Measurements from ENCODE around the gene DNAJA2.
A peak's percentile ranks its signal among the peaks of the same experiment; 100 is the strongest.

DNAJA2 gene

DNA sequence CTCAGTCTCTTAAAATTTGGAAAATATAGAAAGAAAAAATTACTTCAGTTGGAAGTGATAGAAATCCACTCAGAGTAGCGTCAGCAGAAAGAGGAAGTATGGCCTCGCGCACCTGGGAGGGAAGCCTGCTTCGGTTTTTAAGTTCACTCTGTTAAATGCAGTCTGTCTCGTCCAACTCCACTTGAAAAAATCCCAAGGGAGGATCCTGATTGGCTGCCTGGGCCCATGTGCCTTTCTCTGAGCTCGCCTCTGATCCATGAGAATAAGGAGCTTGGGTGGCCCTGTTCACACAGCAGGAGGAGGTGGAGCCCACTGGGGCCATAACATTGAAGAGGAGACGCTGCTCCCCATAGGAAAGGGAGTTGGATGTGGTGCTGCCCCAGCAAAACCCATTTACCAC lies 40.7 kb downstream of the DNAJA2 start:
- H3K27ac ChIP-seq (ENCODE audit: poor library complexity, severe bottlenecking): no peak overlapping the region
- H3K4me1 ChIP-seq (ENCODE audit: insufficient read depth, poor library complexity, severe bottlenecking): no peaks in the 10 kb centered on the region
- H3K27me3 ChIP-seq (ENCODE audit: insufficient read depth, poor library complexity, severe bottlenecking): no peaks in the 10 kb centered on the region
- ATAC-seq (ENCODE audit: low read depth) (0 out of 3 replicates have a peak, but pooled peaks have one; percentile 15), DNase-seq (ENCODE audit: low spot score) (no peak)
- peaks cover 22% of the 10 kb centered on the region for H3K36me3 ChIP-seq (ENCODE audit: low read depth)
- H3K4me3 ChIP-seq (ENCODE audit: severe bottlenecking): no peak overlapping the region
- no peaks in the 10 kb centered on the region for H3K9me3 ChIP-seq (ENCODE audit: severe bottlenecking)
- TF ChIP-seq, protein P1, sequence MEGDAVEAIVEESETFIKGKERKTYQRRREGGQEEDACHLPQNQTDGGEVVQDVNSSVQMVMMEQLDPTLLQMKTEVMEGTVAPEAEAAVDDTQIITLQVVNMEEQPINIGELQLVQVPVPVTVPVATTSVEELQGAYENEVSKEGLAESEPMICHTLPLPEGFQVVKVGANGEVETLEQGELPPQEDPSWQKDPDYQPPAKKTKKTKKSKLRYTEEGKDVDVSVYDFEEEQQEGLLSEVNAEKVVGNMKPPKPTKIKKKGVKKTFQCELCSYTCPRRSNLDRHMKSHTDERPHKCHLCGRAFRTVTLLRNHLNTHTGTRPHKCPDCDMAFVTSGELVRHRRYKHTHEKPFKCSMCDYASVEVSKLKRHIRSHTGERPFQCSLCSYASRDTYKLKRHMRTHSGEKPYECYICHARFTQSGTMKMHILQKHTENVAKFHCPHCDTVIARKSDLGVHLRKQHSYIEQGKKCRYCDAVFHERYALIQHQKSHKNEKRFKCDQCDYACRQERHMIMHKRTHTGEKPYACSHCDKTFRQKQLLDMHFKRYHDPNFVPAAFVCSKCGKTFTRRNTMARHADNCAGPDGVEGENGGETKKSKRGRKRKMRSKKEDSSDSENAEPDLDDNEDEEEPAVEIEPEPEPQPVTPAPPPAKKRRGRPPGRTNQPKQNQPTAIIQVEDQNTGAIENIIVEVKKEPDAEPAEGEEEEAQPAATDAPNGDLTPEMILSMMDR (IDR thresholded peaks at IDR 0.05; ENCODE audit: poor library complexity, severe bottlenecking): no peak

DNA sequence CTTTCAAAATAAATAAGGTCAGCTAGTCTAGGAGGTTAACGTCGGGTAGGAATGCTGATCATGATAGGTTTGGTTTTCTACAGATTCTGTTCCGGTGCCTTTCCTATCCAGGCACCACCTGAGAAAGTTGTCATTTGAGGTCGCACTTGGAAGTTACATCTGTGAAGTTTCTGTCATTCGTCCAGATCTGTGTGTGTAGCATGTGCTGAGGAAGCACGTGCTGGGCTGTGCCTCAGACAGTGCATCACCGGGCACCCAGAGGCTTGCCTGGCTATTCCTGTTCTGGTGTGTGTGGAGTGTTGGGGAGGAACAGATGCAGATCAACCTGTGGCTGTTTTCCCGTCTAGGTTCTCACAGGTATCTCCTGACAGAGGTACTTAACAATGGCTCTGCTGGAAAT lies 42.6 kb downstream of the DNAJA2 start:
- Histone ChIP-seq H3K36me3 (ENCODE audit: low read depth) (peaks cover 34% of the 10 kb centered on the region), H3K4me1 (ENCODE audit: insufficient read depth, poor library complexity, severe bottlenecking) (no peaks in the 10 kb centered on the region), H3K9me3 (ENCODE audit: severe bottlenecking) (no peaks in the 10 kb centered on the region), H3K27ac (ENCODE audit: poor library complexity, severe bottlenecking) (no peak overlapping the region), H3K27me3 (ENCODE audit: insufficient read depth, poor library complexity, severe bottlenecking) (no peaks in the 10 kb centered on the region), H3K4me3 (ENCODE audit: severe bottlenecking) (no peak overlapping the region)
- no peak for DNase-seq (ENCODE audit: low spot score)
- TF ChIP-seq, protein P1 (IDR thresholded peaks at IDR 0.05; ENCODE audit: poor library complexity, severe bottlenecking): no peak
- ATAC-seq (ENCODE audit: low read depth): no peak

DNA sequence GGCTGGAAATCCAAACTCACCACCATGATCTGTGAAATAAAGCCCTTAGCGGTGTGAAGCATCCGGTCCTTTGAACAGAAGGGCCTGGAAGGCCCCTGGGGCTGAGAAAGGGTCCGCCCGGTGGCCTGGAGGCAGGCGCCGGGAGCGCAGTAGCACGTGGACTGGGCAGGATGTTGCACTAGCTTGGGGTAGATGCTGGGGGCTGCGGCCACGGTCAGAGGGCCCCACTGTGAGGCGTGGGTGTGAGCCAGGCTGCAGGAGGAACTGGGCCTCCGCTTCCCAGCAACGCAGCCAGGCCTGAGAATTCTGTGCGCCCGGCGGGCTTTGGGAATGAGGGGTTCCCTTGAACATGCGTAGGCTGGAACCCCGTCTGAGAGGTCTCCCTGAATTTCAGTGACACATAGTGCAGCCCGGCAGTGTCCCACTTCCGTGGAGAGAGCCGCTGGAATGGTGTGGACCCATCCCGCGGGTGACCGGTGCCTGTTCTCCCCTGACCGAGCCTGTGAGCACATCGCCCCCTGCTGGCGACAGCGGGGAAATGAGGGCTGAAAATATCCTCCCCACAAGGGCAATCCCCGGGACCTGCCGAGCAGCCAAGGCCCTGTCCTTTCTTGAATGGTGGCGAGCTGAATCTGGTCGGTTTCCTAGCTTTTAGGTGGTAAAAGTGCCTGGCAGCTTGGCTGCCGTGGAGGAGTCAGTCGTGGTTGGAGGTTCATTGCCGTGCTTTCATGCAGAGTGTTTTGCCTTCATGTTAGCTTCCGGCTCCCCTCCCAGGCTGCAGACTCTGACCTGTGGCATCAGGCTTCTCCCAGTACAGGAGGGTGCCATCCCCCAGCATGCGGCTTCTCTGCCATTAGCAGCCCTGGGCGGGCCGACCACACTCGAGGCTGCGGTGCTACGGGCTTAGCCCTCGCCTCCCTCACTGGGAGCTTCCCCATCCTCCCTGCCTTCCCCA lies 43.8 kb downstream of the DNAJA2 start:
- peak; percentile 60 for ATAC-seq (ENCODE audit: low read depth)
- Histone ChIP-seq H3K27ac (ENCODE audit: poor library complexity, severe bottlenecking) (no peak overlapping the region), H3K4me3 (ENCODE audit: severe bottlenecking) (no peak overlapping the region), H3K4me1 (ENCODE audit: insufficient read depth, poor library complexity, severe bottlenecking) (no peaks in the 10 kb centered on the region), H3K27me3 (ENCODE audit: insufficient read depth, poor library complexity, severe bottlenecking) (no peaks in the 10 kb centered on the region), H3K9me3 (ENCODE audit: severe bottlenecking) (no peaks in the 10 kb centered on the region), H3K36me3 (ENCODE audit: low read depth) (peaks cover 42% of the 10 kb centered on the region)
- no peak for DNase-seq (ENCODE audit: low spot score)
- TF ChIP-seq, protein P1 (IDR thresholded peaks at IDR 0.05; ENCODE audit: poor library complexity, severe bottlenecking): peak; percentile 86

DNA sequence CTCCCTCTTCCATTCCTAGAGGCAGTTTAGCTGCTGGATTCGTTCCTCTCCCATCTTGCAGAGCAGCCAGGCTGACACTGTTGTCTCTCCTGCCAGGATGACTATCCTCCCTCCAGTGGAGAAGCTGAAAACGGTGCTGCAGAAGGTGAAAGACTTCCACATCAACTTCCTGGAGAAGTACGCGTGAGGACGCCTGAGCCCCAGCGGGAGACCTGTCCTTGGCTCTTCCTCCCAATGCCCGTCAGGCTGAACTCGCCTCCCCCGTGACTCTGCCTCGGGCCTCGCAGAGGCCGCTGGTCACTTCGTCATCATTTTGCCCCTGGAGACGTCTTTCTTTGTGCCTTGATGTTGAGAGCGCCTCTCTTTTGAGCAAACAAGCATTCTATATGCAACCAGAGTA lies 44.7 kb downstream of the DNAJA2 start:
- TF ChIP-seq, protein P1 (IDR thresholded peaks at IDR 0.05; ENCODE audit: poor library complexity, severe bottlenecking): no peak
- DNase-seq (ENCODE audit: low spot score) (no peak), ATAC-seq (ENCODE audit: low read depth) (no peak)
- Histone ChIP-seq H3K27ac (ENCODE audit: poor library complexity, severe bottlenecking) (no peak overlapping the region), H3K9me3 (ENCODE audit: severe bottlenecking) (no peaks in the 10 kb centered on the region), H3K27me3 (ENCODE audit: insufficient read depth, poor library complexity, severe bottlenecking) (no peaks in the 10 kb centered on the region), H3K36me3 (ENCODE audit: low read depth) (peaks cover 49% of the 10 kb centered on the region), H3K4me3 (ENCODE audit: severe bottlenecking) (no peak overlapping the region), H3K4me1 (ENCODE audit: insufficient read depth, poor library complexity, severe bottlenecking) (no peaks in the 10 kb centered on the region)

DNA sequence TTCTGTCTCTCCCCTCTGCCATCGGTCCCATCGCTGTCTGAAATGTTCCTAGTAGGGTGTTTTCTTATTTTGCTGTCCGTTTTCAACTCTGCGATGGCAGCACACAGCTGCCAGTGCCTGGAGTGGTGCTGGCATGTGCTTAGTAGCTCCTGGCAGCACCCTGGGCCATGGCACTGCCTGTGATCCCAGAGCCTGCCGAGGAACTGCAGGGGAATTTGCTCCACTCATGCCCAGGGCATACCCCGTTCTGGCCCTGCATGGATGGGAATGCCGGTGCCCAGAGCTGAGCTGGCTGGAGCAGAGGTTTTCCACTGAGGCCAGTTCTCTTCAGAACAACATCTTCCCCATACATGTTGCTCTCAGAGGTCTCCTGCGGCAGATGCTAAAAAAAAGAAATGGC lies 46.2 kb downstream of the DNAJA2 start:
- Histone ChIP-seq H3K27me3 (ENCODE audit: insufficient read depth, poor library complexity, severe bottlenecking) (no peaks in the 10 kb centered on the region), H3K4me3 (ENCODE audit: severe bottlenecking) (no peak overlapping the region), H3K9me3 (ENCODE audit: severe bottlenecking) (no peaks in the 10 kb centered on the region), H3K4me1 (ENCODE audit: insufficient read depth, poor library complexity, severe bottlenecking) (no peaks in the 10 kb centered on the region), H3K27ac (ENCODE audit: poor library complexity, severe bottlenecking) (no peak overlapping the region), H3K36me3 (ENCODE audit: low read depth) (peaks cover 64% of the 10 kb centered on the region)
- TF ChIP-seq, protein P1 (IDR thresholded peaks at IDR 0.05; ENCODE audit: poor library complexity, severe bottlenecking): no peak
- ATAC-seq (ENCODE audit: low read depth) (no peak), DNase-seq (ENCODE audit: low spot score) (no peak)
